Prostate gland (tissue), 2 donors: ENCODE results near the gene NSD2. TPM values are rescaled to one million over a fixed set of nuclear protein-coding genes. Genes with fewer than 3 reads are reported as not detected.
"Not testable (repeated sequence)": the region's sequence is repeated elsewhere in the genome, so short reads cannot be mapped to it uniquely, and the experiment has no call there.

Source experiments
- DNase-seq: peaks from one replicate; pipeline ENCODE4 v3.0.0-alpha.2; 2019; ENCODE audit warnings: low spot score
- H3K27ac ChIP-seq, 2 donors: fragments of 200-600 bp; sonication (generic); 2 replicates each; pipeline ENCODE4 v1.5.1; 2017 to 2019
- H3K27me3 ChIP-seq: fragments of 200-600 bp; sonication (generic); replicated peaks from 2 replicates; pipeline ENCODE4 v1.5.1; 2019; ENCODE audit not compliant: insufficient read depth
- H3K36me3 ChIP-seq, 2 donors: fragments of 200-600 bp; sonication (generic); 1 replicate in 1 of 2; 2 replicates in 1 of 2; pipeline versions ENCODE4 v1.5.1 to v1.8.1; 2017 to 2019
- H3K4me1 ChIP-seq: fragments of 200-600 bp; sonication (generic); replicated peaks from 2 replicates; pipeline ENCODE4 v1.5.1; 2019
- H3K4me3 ChIP-seq, 2 donors: fragments of 200-600 bp; sonication (generic); 2 replicates each; pipeline ENCODE4 v1.5.1; 2017 to 2019
- H3K9me3 ChIP-seq: fragments of 200-600 bp; sonication (generic); 2 replicates; pipeline ENCODE4 v1.5.1; 2017
- POLR2A ChIP-seq: fragments of 450-650 bp; IDR thresholded peaks from one replicate; pipeline ENCODE4 v1.6.1; 2016; ENCODE audit warnings: antibody characterized with exemption, mild to moderate bottlenecking
- POLR2AphosphoS5 ChIP-seq: sonication (generic); formaldehyde crosslinking; IDR thresholded peaks from one replicate; pipeline ENCODE4 v1.6.1; 2017; ENCODE audit warnings: antibody characterized with exemption
- WGBS: methylation state at CpG from one replicate; pipeline ENCODE4 v1.1.5; 2018; 5-methylcytosine and 5-hydroxymethylcytosine counted together
- intact Hi-C: fragments of 100-400 bp; cut with DNase I; formaldehyde crosslinking; loops from one replicate; pipeline ENCODE4 v1.14.2; 2022
- microRNA counts, 2 donors: library from miRNA; unstranded; fragments of <30 nt; microRNA quantifications; one replicate each; lab custom pipeline; 2016 to 2017
- microRNA-seq: library from miRNA; unstranded; fragments of <30 nt; microRNA quantifications from one replicate; pipeline ENCODE4, GENCODE V29; 2016
- small RNA-seq, 2 donors: library from RNA; depleted of rRNA; stranded (forward); fragments of <200 nt; gene quantifications; one replicate each; pipeline ENCODE3, GENCODE V24; 2016
- total RNA-seq, 2 donors: library from RNA; depleted of rRNA; stranded (reverse); fragments of >200 nt; gene quantifications; one replicate each; pipeline ENCODE4 v1.1.0, GENCODE V29; 2016
- TF ChIP-seq, protein P1 (sequence below), 4 experiments: fragments of 200-600 bp in 2 of 4; fragments of 450-650 bp in 2 of 4; sonication (generic) in 2 of 4; IDR thresholded peaks; 1 replicate in 3 of 4; 2 replicates in 1 of 4; pipeline ENCODE4 v1.5.1; 2016 to 2019; ENCODE audit warnings: antibody characterized with exemption in 4 of 4, mild to moderate bottlenecking in 2 of 4, moderate library complexity in 2 of 4

NSD2 gene
- total RNA-seq, 2 donors from 2014 or later: 18.0 to 75.0 TPM

DNA sequence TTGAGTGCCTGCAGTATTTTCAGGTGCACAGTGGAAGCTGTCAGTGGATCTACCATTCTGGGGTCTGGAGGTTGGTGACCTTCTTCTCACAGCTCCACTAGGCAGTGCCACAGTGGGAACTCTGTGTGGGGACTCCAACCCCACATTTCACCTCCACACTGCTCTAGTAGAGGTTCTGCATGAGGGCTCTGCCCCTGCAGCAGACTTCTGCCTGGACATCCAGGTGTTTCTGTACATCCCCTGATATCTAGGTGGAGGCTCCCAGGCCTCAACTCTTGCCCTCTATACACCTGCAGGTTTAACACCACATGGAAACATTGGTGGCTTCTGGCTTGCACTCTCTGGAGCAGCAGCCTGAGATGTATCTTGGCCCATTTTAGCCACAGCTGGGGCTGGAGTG, 154.6 kb downstream of the NSD2 start:
- Histone ChIP-seq H3K27me3 (no peaks in the 10 kb centered on the region), H3K9me3 (no peaks in the 10 kb centered on the region), H3K27ac (no peak overlapping the region), H3K36me3 (no peaks in the 10 kb centered on the region), H3K4me3 (no peak overlapping the region), H3K4me1 (no peaks in the 10 kb centered on the region)
- TF ChIP-seq POLR2AphosphoS5 (no peak), POLR2A (no peak)
- TF ChIP-seq, protein P1, sequence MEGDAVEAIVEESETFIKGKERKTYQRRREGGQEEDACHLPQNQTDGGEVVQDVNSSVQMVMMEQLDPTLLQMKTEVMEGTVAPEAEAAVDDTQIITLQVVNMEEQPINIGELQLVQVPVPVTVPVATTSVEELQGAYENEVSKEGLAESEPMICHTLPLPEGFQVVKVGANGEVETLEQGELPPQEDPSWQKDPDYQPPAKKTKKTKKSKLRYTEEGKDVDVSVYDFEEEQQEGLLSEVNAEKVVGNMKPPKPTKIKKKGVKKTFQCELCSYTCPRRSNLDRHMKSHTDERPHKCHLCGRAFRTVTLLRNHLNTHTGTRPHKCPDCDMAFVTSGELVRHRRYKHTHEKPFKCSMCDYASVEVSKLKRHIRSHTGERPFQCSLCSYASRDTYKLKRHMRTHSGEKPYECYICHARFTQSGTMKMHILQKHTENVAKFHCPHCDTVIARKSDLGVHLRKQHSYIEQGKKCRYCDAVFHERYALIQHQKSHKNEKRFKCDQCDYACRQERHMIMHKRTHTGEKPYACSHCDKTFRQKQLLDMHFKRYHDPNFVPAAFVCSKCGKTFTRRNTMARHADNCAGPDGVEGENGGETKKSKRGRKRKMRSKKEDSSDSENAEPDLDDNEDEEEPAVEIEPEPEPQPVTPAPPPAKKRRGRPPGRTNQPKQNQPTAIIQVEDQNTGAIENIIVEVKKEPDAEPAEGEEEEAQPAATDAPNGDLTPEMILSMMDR (IDR thresholded peaks at IDR 0.05): no peak
- intact Hi-C loops: no loop called here
- no peak for DNase-seq

DNA sequence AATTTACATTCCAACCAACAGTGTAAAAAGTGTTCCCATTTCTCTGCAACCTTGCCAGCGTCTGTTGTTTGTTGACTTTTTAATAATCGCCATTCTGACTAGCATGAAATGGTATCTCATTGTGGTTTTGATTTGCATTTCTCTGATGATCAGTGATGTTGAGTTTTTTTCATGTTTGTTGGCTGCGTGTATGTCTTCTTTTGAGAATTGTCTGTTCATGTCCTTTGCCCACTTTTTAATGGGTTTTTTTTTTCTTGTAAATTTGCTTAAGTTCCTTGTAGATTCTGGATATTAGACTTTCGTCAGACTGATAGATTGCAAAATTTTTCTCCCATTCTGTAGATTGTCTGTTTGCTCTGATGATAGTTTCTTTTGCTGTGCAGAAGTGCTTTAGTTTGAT, 155.9 kb downstream of the NSD2 start:
- H3K27me3 ChIP-seq, H3K36me3 ChIP-seq, DNase-seq, H3K4me1 ChIP-seq, H3K27ac ChIP-seq, H3K9me3 ChIP-seq, intact Hi-C loops, H3K4me3 ChIP-seq: not testable (repeated sequence)
- 77% methylated on average over 4 of the region's 4 CpGs for WGBS

DNA sequence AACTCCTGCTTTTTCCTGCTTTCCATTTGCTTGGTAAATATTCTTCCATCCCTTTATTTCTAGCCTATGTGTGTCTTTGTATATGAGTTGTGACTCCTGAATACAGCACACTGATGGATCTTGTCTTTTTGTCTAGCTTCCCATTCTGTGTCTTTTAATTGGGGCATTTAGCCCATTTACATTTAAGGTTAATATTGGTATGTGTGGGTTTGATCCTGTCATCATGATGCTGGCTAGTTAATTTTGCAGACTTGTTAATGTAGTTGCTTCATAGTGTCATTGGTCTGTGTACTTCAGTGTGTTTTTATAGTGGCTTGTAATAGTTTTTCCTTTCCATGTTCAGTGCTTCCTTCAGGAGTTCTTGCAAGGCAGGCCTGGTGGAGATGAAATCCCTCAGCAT, 160.0 kb downstream of the NSD2 start:
- H3K36me3 ChIP-seq, DNase-seq, H3K27ac ChIP-seq, H3K27me3 ChIP-seq, intact Hi-C loops, H3K4me1 ChIP-seq, H3K4me3 ChIP-seq, H3K9me3 ChIP-seq: not testable (repeated sequence)

MicroRNA genes within 50 kb of the gene (microRNA counts, 767-probe panel; counts per million panel counts)
- microRNA hsa-miR-943 (lab: Ali Mortazavi, UCI): 0 to 431 counts per million in 2 donors

Small RNA genes lying within 50 kb of the gene (microRNA-seq; reads per million reads assigned to microRNA genes)
- gene MIR943: 0.75 reads per million

Small RNA genes lying within 50 kb of the gene (small RNA-seq; reads per million reads assigned to genes)
- gene SCARNA22: 29.0 to 94.6 reads per million in 2 donors

Other genes starting within 250 kb of the NSD2 start
- 10 to 100 TPM in 1 of 2 donors, 1 to 10 TPM in 1; 2.3 to 16.8 TPM for gene FAM53A, start 187.1 kb upstream of the NSD2 start, total RNA-seq
- 10 to 100 TPM; 46.7 to 84.5 TPM for gene SLBP, start 159.1 kb upstream of the NSD2 start, total RNA-seq
- gene TMEM129, start 150.1 kb upstream of the NSD2 start, total RNA-seq: 10 to 100 TPM; 73.7 to 81.7 TPM
- gene TACC3, start 149.9 kb upstream of the NSD2 start, total RNA-seq: 10 to 100 TPM in 1 of 2 donors, 1 to 10 TPM in 1; 4.3 to 35.6 TPM
- gene FGFR3, start 78.1 kb upstream of the NSD2 start, total RNA-seq: 10 to 100 TPM in 1 of 2 donors, 1 to 10 TPM in 1; 8.7 to 78.2 TPM
- 10 to 100 TPM; 32.1 to 63.1 TPM for gene LETM1, start 15.2 kb upstream of the NSD2 start, total RNA-seq
- gene NELFA, start 137.6 kb downstream of the NSD2 start, total RNA-seq: 10 to 100 TPM; 29.5 to 53.3 TPM
- 10 to 100 TPM in 1 of 2 donors, under 1 TPM in 1; 0.41 to 36.4 TPM for gene NAT8L, start 187.9 kb downstream of the NSD2 start, total RNA-seq